Lower lobe of right lung (tissue), 2 donors: ENCODE results near the gene CALD1. TPM values are rescaled to one million over a fixed set of nuclear protein-coding genes. Genes with fewer than 3 reads are reported as not detected.

ENCODE experiments used
- ATAC-seq, 2 donors: fragments of 200-7000 bp; cut with Tn5 transposase; one replicate each; pipeline ENCODE4 v1.9.1; 2020 to 2022; ENCODE audit warnings: mild to moderate bottlenecking in 2 of 2, moderate library complexity in 2 of 2
- DNase-seq: peaks from one replicate; pipeline ENCODE4 v3.0.0-alpha.2; 2020
- H3K27ac ChIP-seq: fragments of 200-600 bp; one replicate; pipeline ENCODE4 v1.8.0; 2022
- H3K27me3 ChIP-seq: fragments of 200-600 bp; one replicate; pipeline ENCODE4 v1.8.0; 2022; ENCODE audit warnings: low read depth
- H3K36me3 ChIP-seq: fragments of 200-600 bp; one replicate; pipeline ENCODE4 v1.8.0; 2022; ENCODE audit warnings: mild to moderate bottlenecking
- H3K4me1 ChIP-seq: fragments of 200-600 bp; one replicate; pipeline ENCODE4 v1.8.0; 2022
- H3K4me3 ChIP-seq: fragments of 200-600 bp; one replicate; pipeline ENCODE4 v1.8.0; 2022; ENCODE audit warnings: mild to moderate bottlenecking
- H3K9me3 ChIP-seq: fragments of 200-600 bp; one replicate; pipeline ENCODE4 v1.8.0; 2022
- CTCF ChIP-seq: fragments of 200-600 bp; IDR thresholded peaks from one replicate; pipeline ENCODE4 v1.8.0; 2022; ENCODE audit warnings: antibody characterized with exemption, mild to moderate bottlenecking
- intact Hi-C: fragments of 100-400 bp; cut with DNase I; formaldehyde crosslinking; loops from one replicate; pipeline ENCODE4 v1.11.0; 2022
- total RNA-seq: library from RNA; stranded (reverse); fragmentation: NEBNext Ultra II Directional; extraction: Animal tissue kit (Norgen Biotek cat#: 25700); gene quantifications from one replicate; pipeline ENCODE4 v1.2.1, GENCODE V29; 2021
- donor health status: DM: no; HTN: yes; CAD: no; lungs with severe emphysema.

Gene CALD1
- total RNA-seq, 1 donor from 2014 or later: 140 TPM

DNA sequence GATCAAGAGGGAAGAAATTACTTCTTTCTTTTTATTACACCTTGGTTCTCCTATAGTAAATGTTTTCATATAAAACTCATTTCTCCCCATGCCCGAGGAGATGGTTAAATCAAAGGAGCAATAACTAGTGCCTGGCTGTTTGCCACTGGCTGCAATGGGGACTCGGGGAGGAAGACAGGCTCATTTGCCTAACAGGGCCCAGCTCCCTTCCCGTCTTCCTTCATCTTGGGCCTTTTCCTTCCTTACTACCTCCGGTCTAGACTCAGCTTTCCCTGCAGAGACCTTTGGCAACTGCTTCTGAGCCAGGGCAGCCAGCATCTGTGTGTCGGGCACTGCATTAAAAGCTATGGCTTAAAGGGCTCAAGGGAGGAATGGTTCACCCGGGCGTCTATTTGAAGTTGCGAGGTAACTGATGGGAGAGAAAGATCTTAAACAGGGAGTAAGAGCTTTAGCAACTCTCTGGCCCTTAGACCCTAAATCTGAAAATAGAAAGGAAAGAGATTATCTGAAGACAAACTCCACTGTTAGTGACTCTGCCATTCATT is 63.5 kb downstream of the CALD1 start:
- Histone ChIP-seq H3K4me1 (peaks cover 8% of the 10 kb centered on the region), H3K4me3 (no peak overlapping the region), H3K27ac (no peak overlapping the region), H3K36me3 (peaks cover 13% of the 10 kb centered on the region), H3K9me3 (no peaks in the 10 kb centered on the region), H3K27me3 (no peaks in the 10 kb centered on the region)
- DNase-seq: no peak
- TF ChIP-seq CTCF: no peak
- intact Hi-C loops: no loop called here
- ATAC-seq: no peak

GRCh38 chr7:134844200-134844599 is 64.8 kb downstream of the CALD1 start:
- Histone ChIP-seq H3K36me3 (peaks cover 13% of the 10 kb centered on the region), H3K4me3 (no peak overlapping the region), H3K9me3 (no peaks in the 10 kb centered on the region), H3K4me1 (peaks cover 12% of the 10 kb centered on the region), H3K27me3 (no peaks in the 10 kb centered on the region), H3K27ac (no peak overlapping the region)
- DNase-seq: no peak
- ATAC-seq: no peak
- no peak for TF ChIP-seq CTCF
- intact Hi-C loops: no loop called here

DNA sequence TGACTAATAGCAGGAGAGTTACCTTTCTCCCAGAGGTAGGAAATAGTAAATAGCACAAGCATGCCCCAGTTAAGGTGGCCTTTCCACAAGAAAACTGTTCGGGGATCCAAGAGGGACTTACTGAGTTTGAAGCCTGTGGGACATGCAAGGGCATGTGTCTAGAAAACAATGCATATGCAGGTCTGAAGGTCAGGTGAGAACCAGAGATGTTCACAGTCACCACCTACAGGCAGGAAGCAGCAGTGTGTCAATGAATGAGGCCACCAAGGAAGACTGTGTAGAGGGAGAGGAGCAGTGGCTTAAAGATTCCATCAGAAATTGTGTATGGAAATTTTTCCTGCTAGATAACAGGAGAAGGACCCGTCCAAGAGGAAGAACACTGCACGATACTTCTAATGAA is 66.0 kb downstream of the CALD1 start:
- H3K27me3 ChIP-seq: no peaks in the 10 kb centered on the region
- no peak for ATAC-seq
- peaks cover 13% of the 10 kb centered on the region for H3K36me3 ChIP-seq
- no peak overlapping the region for H3K4me3 ChIP-seq
- TF ChIP-seq CTCF: no peak
- H3K9me3 ChIP-seq: no peaks in the 10 kb centered on the region
- H3K4me1 ChIP-seq: peaks cover 12% of the 10 kb centered on the region
- no peak for DNase-seq
- H3K27ac ChIP-seq: no peak overlapping the region
- intact Hi-C loops: no loop called here

- peaks cover 13% of the 10 kb centered on the region for H3K36me3 ChIP-seq
- ATAC-seq (no peak), DNase-seq (no peak)
- H3K9me3 ChIP-seq: no peaks in the 10 kb centered on the region
- H3K27ac ChIP-seq: no peak overlapping the region
- H3K4me3 ChIP-seq: no peak overlapping the region
- no peaks in the 10 kb centered on the region for H3K27me3 ChIP-seq
- no peak for TF ChIP-seq CTCF
- intact Hi-C loops: no loop called here
- H3K4me1 ChIP-seq: peaks cover 8% of the 10 kb centered on the region
Measured at GRCh38 chr7:134847851-134848588, 68.6 kb downstream of the CALD1 start.

GRCh38 chr7:134850066-134850465 is 70.6 kb downstream of the CALD1 start:
- Histone ChIP-seq H3K9me3 (no peaks in the 10 kb centered on the region), H3K27me3 (no peaks in the 10 kb centered on the region), H3K4me3 (no peak overlapping the region), H3K4me1 (peaks cover 15% of the 10 kb centered on the region), H3K27ac (no peak overlapping the region), H3K36me3 (peaks cover under 1% of the 10 kb centered on the region)
- ATAC-seq (no peak), DNase-seq (no peak)
- TF ChIP-seq CTCF: no peak
- intact Hi-C loops: no loop called here
